Keratinocyte (primary cell): ENCODE measurements around the gene FBLIM1. TPM values are rescaled to one million over a fixed set of nuclear protein-coding genes. Genes with fewer than 3 reads are reported as not detected.
A peak's percentile ranks its signal among the peaks of the same experiment; 100 is the strongest.

Experiments
- DNase-seq: peaks from one replicate; pipeline ENCODE4 v3.0.0-alpha.2; 2011; ENCODE audit warnings: low read depth, missing footprints, low spot score
- FAIRE-seq: peaks from 2 replicates; lab custom pipeline; 2011; peaks lifted over from hg19 to GRCh38; lab: Jason Lieb, UNC
- H2AFZ ChIP-seq: 2 replicates; pipeline ENCODE4 v1.6.0; 2012; ENCODE audit warnings: low read length, control low read depth, inconsistent platforms; ENCODE audit not compliant: control insufficient read depth
- H3K27ac ChIP-seq: 2 replicates; pipeline ENCODE4 v1.5.1; 2011; ENCODE audit warnings: low read length; ENCODE audit not compliant: control insufficient read depth, insufficient read depth
- H3K27me3 ChIP-seq: 3 replicates; pipeline ENCODE4 v1.6.0; 2011; ENCODE audit warnings: low read length; ENCODE audit not compliant: control insufficient read depth, insufficient read depth; ENCODE audit errors: extremely low read depth
- H3K36me3 ChIP-seq, 2 experiments: 2 replicates in 1 of 2; 3 replicates in 1 of 2; pipeline ENCODE4 v1.5.1; 2011; ENCODE audit warnings: low read length in 2 of 2, mild to moderate bottlenecking in 1 of 2; ENCODE audit not compliant: control insufficient read depth in 2 of 2, insufficient read depth in 2 of 2; ENCODE audit errors: extremely low read depth in 1 of 2
- H3K4me1 ChIP-seq: 3 replicates; pipeline ENCODE4 v1.5.1; 2011; ENCODE audit warnings: low read length; ENCODE audit not compliant: control insufficient read depth, insufficient read depth; ENCODE audit errors: extremely low read depth
- H3K4me2 ChIP-seq: 3 replicates; pipeline ENCODE4 v1.6.0; 2011; ENCODE audit warnings: low read depth, low read length; ENCODE audit not compliant: control insufficient read depth, insufficient read depth; ENCODE audit errors: extremely low read depth
- H3K4me3 ChIP-seq, 3 experiments: fragments of 200-600 bp in 1 of 3; sonication (generic) in 1 of 3; 2 replicates in 2 of 3; 3 replicates in 1 of 3; pipeline ENCODE4 v1.5.1; 2011 to 2016; ENCODE audit warnings: low read length in 3 of 3, mild to moderate bottlenecking in 3 of 3, control low read depth in 2 of 3, inconsistent platforms in 1 of 3, low read depth in 1 of 3, mixed read lengths in 1 of 3, mixed run types in 1 of 3, moderate library complexity in 1 of 3; ENCODE audit not compliant: control insufficient read depth in 2 of 3, insufficient read depth in 2 of 3; ENCODE audit errors: extremely low read depth in 1 of 3
- H3K79me2 ChIP-seq: 2 replicates; pipeline ENCODE4 v1.6.0; 2012; ENCODE audit warnings: low read length; ENCODE audit not compliant: control insufficient read depth, insufficient read depth
- H3K9ac ChIP-seq: 3 replicates; pipeline ENCODE4 v1.6.0; 2011; ENCODE audit warnings: low read length; ENCODE audit not compliant: control insufficient read depth, insufficient read depth; ENCODE audit errors: extremely low read depth
- H3K9me1 ChIP-seq: 3 replicates; pipeline ENCODE4 v1.6.0; 2011; ENCODE audit warnings: low read length; ENCODE audit not compliant: control insufficient read depth, insufficient read depth; ENCODE audit errors: extremely low read depth
- H3K9me3 ChIP-seq: 2 replicates; pipeline ENCODE4 v1.5.1; 2012; ENCODE audit warnings: low read depth, low read length; ENCODE audit not compliant: control insufficient read depth
- H4K20me1 ChIP-seq: 3 replicates; pipeline ENCODE4 v1.6.0; 2011; ENCODE audit warnings: low read length; ENCODE audit not compliant: control insufficient read depth, insufficient read depth; ENCODE audit errors: extremely low read depth
- CTCF ChIP-seq, 3 experiments: IDR thresholded peaks in 1 of 3; conservative IDR thresholded peaks in 1 of 3; optimal IDR thresholded peaks in 1 of 3; 2 replicates in 2 of 3; 3 replicates in 1 of 3; pipeline versions ENCODE3 to v1.5.1; 2011; ENCODE audit warnings: low read length in 3 of 3, mild to moderate bottlenecking in 3 of 3, moderate library complexity in 2 of 3, control low read depth in 1 of 3, inconsistent platforms in 1 of 3; ENCODE audit not compliant: insufficient read depth in 2 of 3; ENCODE audit errors: extremely low read depth in 1 of 3
- EZH2 ChIP-seq: IDR thresholded peaks from one replicate; pipeline ENCODE4 v1.6.1; 2012; ENCODE audit warnings: inconsistent platforms, mild to moderate bottlenecking, low read length, moderate library complexity
- dilution Hi-C: fragments of 300-500 bp; cut with MboI; formaldehyde crosslinking; loops from one replicate; pipeline ENCODE4 v1.7.0; 2020; ENCODE audit warnings: low sequenced_read_pairs; ENCODE audit not compliant: extremely low pct_ligation_motif_present
- polyA plus RNA-seq, 5 experiments: library from polyadenylated mRNA; depleted of rRNA in 3 of 5; stranded (reverse) in 3 of 5; stranded (forward) in 1 of 5; unstranded in 1 of 5; fragments of >200 nt; gene quantifications; 1 replicate in 1 of 5; 2 replicates in 3 of 5; 3 replicates in 1 of 5; pipeline versions ENCODE4 v1.2.1 to v1.2.3, GENCODE V29; 2011 to 2012; ENCODE audit warnings: missing spikeins in 2 of 5, low read depth in 1 of 5, low replicate concordance in 1 of 5

FBLIM1 gene
- polyA plus RNA-seq, 1 donor (not counting 4 experiments of a cell fraction or from before 2014, with no cell fraction given) = 144 TPM

- Histone ChIP-seq H3K27me3 (no peaks in the 10 kb centered on the region), H3K79me2 (no peaks in the 10 kb centered on the region), H3K9me3 (no peaks in the 10 kb centered on the region), H3K9me1 (no peaks in the 10 kb centered on the region), H4K20me1 (no peaks in the 10 kb centered on the region), H3K27ac (peak overlapping the region; percentile 87), H3K4me1 (peaks cover 32% of the 10 kb centered on the region), H2AFZ (no peak overlapping the region), H3K36me3 (peaks cover 11 to 19% of the 10 kb centered on the region in 2 experiments), H3K4me2 (no peak overlapping the region), H3K9ac (no peak overlapping the region), H3K4me3 (no peak overlapping the region)
- dilution Hi-C loops = no loop called here
- TF ChIP-seq CTCF (optimal IDR thresholded peaks at IDR 0.05 in 1 of 3, IDR thresholded peaks at IDR 0.05 in 1 of 3, conservative IDR thresholded peaks at IDR 0.05 in 1 of 3; ENCODE audit: extremely low read depth in 1 of 3, insufficient read depth in 2 of 3, low read length in 3 of 3) (no peak), EZH2 (no peak)
- FAIRE-seq = peak; percentile 93
- DNase-seq = peak; percentile 86
Measured at GRCh38 chr1:15788624-15789301, 30.2 kb downstream of the FBLIM1 start.

GRCh38 chr1:15796086-15796462, 37.5 kb downstream of the FBLIM1 start:
- Histone ChIP-seq H3K79me2 (no peaks in the 10 kb centered on the region), H3K4me3 (no peak overlapping the region), H3K36me3 (no peaks in the 10 kb centered on the region), H3K27me3 (no peaks in the 10 kb centered on the region), H3K9me1 (peaks cover 4% of the 10 kb centered on the region), H3K9me3 (no peaks in the 10 kb centered on the region), H3K4me1 (peaks cover 69% of the 10 kb centered on the region), H4K20me1 (no peaks in the 10 kb centered on the region), H3K9ac (peak overlapping the region; percentile 77), H2AFZ (no peak overlapping the region), H3K4me2 (peak overlapping the region; percentile 73), H3K27ac (peak overlapping the region; percentile 99)
- DNase-seq = no peak
- TF ChIP-seq CTCF (optimal IDR thresholded peaks at IDR 0.05 in 1 of 3, IDR thresholded peaks at IDR 0.05 in 1 of 3, conservative IDR thresholded peaks at IDR 0.05 in 1 of 3; ENCODE audit: extremely low read depth in 1 of 3, insufficient read depth in 2 of 3, low read length in 3 of 3) (no peak), EZH2 (no peak)
- no peak for FAIRE-seq
- dilution Hi-C loops = no loop called here
